Measurements from ENCODE around the gene CCL26. TPM values are rescaled to one million over a fixed set of nuclear protein-coding genes. Genes with fewer than 3 reads are reported as not detected.

Gene CCL26
- total and polyA plus RNA-seq, 10 donors, result 0.35 to 0.41 TPM; not detected in 8

GRCh38 chr7:75817116-75817515, 45.1 kb upstream of the CCL26 start:
- intact Hi-C loops (cut with DNase I; ENCODE audit: low total_unique reads), result no loop called here
- no peaks in the 10 kb centered on the region for H3K36me3 ChIP-seq
- H3K27ac ChIP-seq, result no peak overlapping the region
- DNase-seq, result no peak
- peaks cover 0 to 11% (median 0%) of the 10 kb centered on the region in 6 donors for H3K4me1 ChIP-seq
- H3K4me3 ChIP-seq, result no peak overlapping the region
- H3K27me3 ChIP-seq (replicated peaks in 1 of 7), result peaks cover 0 to 17% (median 0%) of the 10 kb centered on the region in 7 donors
- 62 to 79% (median 70%) methylated on average over 6 of the region's 6 CpGs for WGBS, 5 donors
- no peak for TF ChIP-seq POLR2AphosphoS5 (IDR thresholded peaks at IDR 0.05)
- no peak for TF ChIP-seq POLR2A (IDR thresholded peaks at IDR 0.05)
- no peak for TF ChIP-seq CTCF (IDR thresholded peaks at IDR 0.05 in 8 of 11, conservative IDR thresholded peaks at IDR 0.05 in 3 of 11)
- no peaks in the 10 kb centered on the region for H3K9me3 ChIP-seq

- no peak overlapping the region for H3K4me3 ChIP-seq
- H3K27me3 ChIP-seq (replicated peaks in 1 of 7), result peaks cover 0 to 17% (median 0%) of the 10 kb centered on the region in 7 donors
- peaks cover 0 to 11% (median 0%) of the 10 kb centered on the region in 6 donors for H3K4me1 ChIP-seq
- 64 to 74% (median 70%) methylated on average over 10 of the region's 10 CpGs for WGBS, 5 donors
- H3K36me3 ChIP-seq, result no peaks in the 10 kb centered on the region
- intact Hi-C loops (cut with DNase I; ENCODE audit: low total_unique reads), result no loop called here
- no peak for DNase-seq
- H3K27ac ChIP-seq, result no peak overlapping the region
- H3K9me3 ChIP-seq, result no peaks in the 10 kb centered on the region
- TF ChIP-seq POLR2A (IDR thresholded peaks at IDR 0.05) (no peak), CTCF (IDR thresholded peaks at IDR 0.05 in 8 of 11, conservative IDR thresholded peaks at IDR 0.05 in 3 of 11) (no peak), POLR2AphosphoS5 (IDR thresholded peaks at IDR 0.05) (no peak)
These were observed 43.5 kb upstream of the CCL26 start for GRCh38 chr7:75815418-75816064.

- no peak for DNase-seq
- H3K27me3 ChIP-seq (replicated peaks in 1 of 7), result peaks cover 0 to 17% (median 0%) of the 10 kb centered on the region in 7 donors
- H3K4me3 ChIP-seq, result no peak overlapping the region
- H3K9me3 ChIP-seq, result no peaks in the 10 kb centered on the region
- no peaks in the 10 kb centered on the region for H3K36me3 ChIP-seq
- 77 to 86% (median 86%) methylated on average over 9 to 13 of the region's 13 CpGs for WGBS, 5 donors
- H3K27ac ChIP-seq, result no peak overlapping the region
- TF ChIP-seq CTCF (IDR thresholded peaks at IDR 0.05 in 8 of 11, conservative IDR thresholded peaks at IDR 0.05 in 3 of 11) (no peak), POLR2A (IDR thresholded peaks at IDR 0.05) (no peak), POLR2AphosphoS5 (IDR thresholded peaks at IDR 0.05) (no peak)
- intact Hi-C loops (cut with DNase I; ENCODE audit: low total_unique reads), result no loop called here
- H3K4me1 ChIP-seq, result peaks cover 0 to 11% (median 0%) of the 10 kb centered on the region in 6 donors
These were observed 42.5 kb upstream of the CCL26 start for GRCh38 chr7:75814407-75814947.

GRCh38 chr7:75813781-75814236, 41.8 kb upstream of the CCL26 start, which contains the start of gene CCL24:
CCL24 (minus strand) TSS chr7:75813806; CDS start chr7:75813715, 91 bp downstream.
- Histone ChIP-seq H3K27me3 (replicated peaks in 1 of 7) (peaks cover 0 to 17% (median 0%) of the 10 kb centered on the region in 7 donors), H3K4me3 (peak within 1 kb of the TSS in 2 of 8 donors; percentile 23 to 35), H3K4me1 (peaks cover 0 to 11% (median 0%) of the 10 kb centered on the region in 6 donors), H3K9me3 (no peaks in the 10 kb centered on the region), H3K36me3 (no peaks in the 10 kb centered on the region), H3K27ac (no peak within 1 kb of the TSS)
- 0 to 17% (median 14%) methylated on average over 7 of the region's 7 CpGs for WGBS, 5 donors
- intact Hi-C loops (cut with DNase I; ENCODE audit: low total_unique reads), result no loop called here
- no peak for DNase-seq
- TF ChIP-seq POLR2A (IDR thresholded peaks at IDR 0.05) (no peak), CTCF (IDR thresholded peaks at IDR 0.05 in 8 of 11, conservative IDR thresholded peaks at IDR 0.05 in 3 of 11) (no peak), POLR2AphosphoS5 (IDR thresholded peaks at IDR 0.05) (peak in 1 of 3 donors; percentile 7)
